Activated CD4-positive, alpha-beta memory T cell treated with anti-CD3 and anti-CD28 coated beads, Interleukin-2, amount 10 ng/mL, durations not matched to agents 7 days and 5 days (primary cell): ENCODE results near the gene AVEN. TPM values are rescaled to one million over a fixed set of nuclear protein-coding genes. Genes with fewer than 3 reads are reported as not detected.
A peak's percentile ranks its signal among the peaks of the same experiment; 100 is the strongest.

Source experiments
- CTCF ChIA-PET: fragments of 350-600 bp; sonication (Branson Sonifier 250); formaldehyde crosslinking; loops from one replicate; lab custom pipeline; 2021; ENCODE audit warnings: antibody characterized with exemption, inconsistent platforms; lab: Charles Lee
- POLR2A ChIA-PET: fragments of 350-600 bp; sonication (Branson Sonifier 250); formaldehyde crosslinking; loops from one replicate; lab custom pipeline; 2021; ENCODE audit warnings: antibody characterized with exemption; lab: Charles Lee
- DNase-seq: peaks from one replicate; pipeline ENCODE4 v3.0.0-alpha.2; 2020
- H3K27ac Mint-ChIP-seq: one replicate; pipeline ENCODE4 v1.8.0; 2021; ENCODE audit warnings: mild to moderate bottlenecking, mixed read lengths
- H3K27me3 Mint-ChIP-seq: one replicate; pipeline ENCODE4 v1.8.0; 2021; ENCODE audit warnings: mixed read lengths
- H3K36me3 Mint-ChIP-seq: one replicate; pipeline ENCODE4 v1.8.0; 2021; ENCODE audit warnings: low read depth, mixed read lengths
- H3K4me1 Mint-ChIP-seq: one replicate; pipeline ENCODE4 v1.8.0; 2021; ENCODE audit warnings: mixed read lengths
- H3K4me3 Mint-ChIP-seq: one replicate; pipeline ENCODE4 v1.8.0; 2021; ENCODE audit warnings: mild to moderate bottlenecking, mixed read lengths
- H3K9me3 Mint-ChIP-seq: one replicate; pipeline ENCODE4 v1.8.0; 2021; ENCODE audit warnings: mixed read lengths
- total RNA-seq, 2 experiments: library from RNA; stranded (reverse); gene quantifications; one replicate each; pipeline ENCODE4 v1.2.3, GENCODE V29; 2021

AVEN gene
- total RNA-seq = 1 to 10 TPM; 8.9 to 9.7 TPM

- CTCF ChIA-PET = interaction anchor here (1.3 to 2.0 kb wide), 2 partner anchors 22 to 171 kb away, joined by 4 to 5 read pairs; partner anchors contain the start of gene KATNBL1
- Mint-ChIP-seq H3K27me3 (no peaks in the 10 kb centered on the region), H3K36me3 (no peaks in the 10 kb centered on the region), H3K9me3 (no peaks in the 10 kb centered on the region), H3K27ac (peak within 1 kb of the TSS; percentile 87), H3K4me1 (peaks cover 29% of the 10 kb centered on the region), H3K4me3 (peak within 1 kb of the TSS; percentile 86)
- peak; percentile 68 for DNase-seq
- POLR2A ChIA-PET = interaction anchor here (0.6 to 2.3 kb wide), 14 partner anchors 9 to 954 kb away, joined by 3 to 20 read pairs (median 4); partner anchors contain the start of genes EMC7, GOLGA8B, KATNBL1 and LPCAT4
Measured at GRCh38 chr15:34038871-34039789, at the start of gene AVEN. AVEN (minus strand) TSS chr15:34039204; CDS start chr15:34039046, 158 bp downstream.

- DNase-seq = no peak
- Mint-ChIP-seq H3K4me3 (no peak overlapping the region), H3K27me3 (no peaks in the 10 kb centered on the region), H3K36me3 (peaks cover 47% of the 10 kb centered on the region), H3K9me3 (no peaks in the 10 kb centered on the region), H3K27ac (no peak overlapping the region), H3K4me1 (no peaks in the 10 kb centered on the region)
- POLR2A ChIA-PET = interaction anchor here (1.1 kb wide), 1 partner anchor 884 kb away, joined by 3 read pairs; no protein-coding TSS in a partner anchor
- CTCF ChIA-PET = interaction anchor here (0.6 kb wide), 1 partner anchor 16 kb away, joined by 3 read pairs; the partner anchor contains the start of genes EMC7 and PGBD4
Measured at GRCh38 chr15:34085746-34086145, 46.7 kb upstream of the AVEN start.

- POLR2A ChIA-PET = no interaction called here
- no peak overlapping the region for H3K4me3 Mint-ChIP-seq
- H3K27ac Mint-ChIP-seq = no peak overlapping the region
- no peaks in the 10 kb centered on the region for H3K9me3 Mint-ChIP-seq
- CTCF ChIA-PET = no interaction called here
- no peaks in the 10 kb centered on the region for H3K27me3 Mint-ChIP-seq
- no peak for DNase-seq
- H3K36me3 Mint-ChIP-seq = peaks cover 37% of the 10 kb centered on the region
- no peaks in the 10 kb centered on the region for H3K4me1 Mint-ChIP-seq
Measured at GRCh38 chr15:34084086-34084485, 45.1 kb upstream of the AVEN start.

- CTCF ChIA-PET = interaction anchor here (1.0 to 1.4 kb wide), 3 partner anchors 13 to 508 kb away, joined by 3 read pairs; no protein-coding TSS in a partner anchor
- Mint-ChIP-seq H3K27ac (no peak overlapping the region), H3K4me1 (no peaks in the 10 kb centered on the region), H3K27me3 (no peaks in the 10 kb centered on the region), H3K36me3 (peaks cover 15% of the 10 kb centered on the region), H3K4me3 (no peak overlapping the region), H3K9me3 (no peaks in the 10 kb centered on the region)
- POLR2A ChIA-PET = interaction anchor here (0.6 kb wide), 1 partner anchor 496 kb away, joined by 3 read pairs; no protein-coding TSS in a partner anchor
- no peak for DNase-seq
Measured at GRCh38 chr15:34079904-34080303, 40.9 kb upstream of the AVEN start.

- no peak overlapping the region for H3K27ac Mint-ChIP-seq
- ChIA-PET CTCF (interaction anchor here (1.0 to 1.4 kb wide), 3 partner anchors 12 to 509 kb away, joined by 3 read pairs; no protein-coding TSS in a partner anchor), POLR2A (no interaction called here)
- no peaks in the 10 kb centered on the region for H3K27me3 Mint-ChIP-seq
- no peaks in the 10 kb centered on the region for H3K4me1 Mint-ChIP-seq
- H3K9me3 Mint-ChIP-seq = no peaks in the 10 kb centered on the region
- peaks cover 9% of the 10 kb centered on the region for H3K36me3 Mint-ChIP-seq
- DNase-seq = no peak
- H3K4me3 Mint-ChIP-seq = no peak overlapping the region
Measured at GRCh38 chr15:34078900-34079299, 39.9 kb upstream of the AVEN start.

- H3K4me1 Mint-ChIP-seq = no peaks in the 10 kb centered on the region
- H3K27ac Mint-ChIP-seq = no peak overlapping the region
- no peaks in the 10 kb centered on the region for H3K9me3 Mint-ChIP-seq
- ChIA-PET CTCF (no interaction called here), POLR2A (no interaction called here)
- no peaks in the 10 kb centered on the region for H3K27me3 Mint-ChIP-seq
- H3K4me3 Mint-ChIP-seq = no peak overlapping the region
- H3K36me3 Mint-ChIP-seq = peaks cover 2% of the 10 kb centered on the region
- DNase-seq = no peak
Measured at GRCh38 chr15:34076785-34077184, 37.8 kb upstream of the AVEN start.

GRCh38 chr15:34070003-34070402 is 31.0 kb upstream of the AVEN start:
- no peaks in the 10 kb centered on the region for H3K4me1 Mint-ChIP-seq
- H3K9me3 Mint-ChIP-seq = no peaks in the 10 kb centered on the region
- H3K27ac Mint-ChIP-seq = no peak overlapping the region
- no peak overlapping the region for H3K4me3 Mint-ChIP-seq
- ChIA-PET POLR2A (no interaction called here), CTCF (no interaction called here)
- no peaks in the 10 kb centered on the region for H3K27me3 Mint-ChIP-seq
- DNase-seq = no peak
- H3K36me3 Mint-ChIP-seq = no peaks in the 10 kb centered on the region

- no peak overlapping the region for H3K27ac Mint-ChIP-seq
- H3K36me3 Mint-ChIP-seq = no peaks in the 10 kb centered on the region
- no peak for DNase-seq
- POLR2A ChIA-PET = interaction anchor here (1.3 kb wide), 1 partner anchor 302 kb away, joined by 4 read pairs; the partner anchor contains the start of gene LPCAT4
- CTCF ChIA-PET = interaction anchor here (0.6 to 1.1 kb wide), 3 partner anchors 39 to 146 kb away, joined by 3 to 4 read pairs (median 4); partner anchors contain the start of gene KATNBL1
- no peaks in the 10 kb centered on the region for H3K9me3 Mint-ChIP-seq
- no peak overlapping the region for H3K4me3 Mint-ChIP-seq
- H3K27me3 Mint-ChIP-seq = no peaks in the 10 kb centered on the region
- H3K4me1 Mint-ChIP-seq = peaks cover 15% of the 10 kb centered on the region
Measured at GRCh38 chr15:34065941-34066340, 26.9 kb upstream of the AVEN start.

- POLR2A ChIA-PET = interaction anchor here (1.3 kb wide), 1 partner anchor 302 kb away, joined by 4 read pairs; the partner anchor contains the start of gene LPCAT4
- H3K4me1 Mint-ChIP-seq = peaks cover 15% of the 10 kb centered on the region
- H3K4me3 Mint-ChIP-seq = no peak overlapping the region
- H3K27me3 Mint-ChIP-seq = no peaks in the 10 kb centered on the region
- DNase-seq = no peak
- no peak overlapping the region for H3K27ac Mint-ChIP-seq
- no peaks in the 10 kb centered on the region for H3K36me3 Mint-ChIP-seq
- CTCF ChIA-PET = interaction anchor here (1.0 to 3.2 kb wide), 2 partner anchors 144 to 147 kb away, joined by 4 to 22 read pairs; partner anchors contain the start of gene KATNBL1
- H3K9me3 Mint-ChIP-seq = no peaks in the 10 kb centered on the region
Measured at GRCh38 chr15:34065261-34065660, 26.3 kb upstream of the AVEN start.

- Mint-ChIP-seq H3K27ac (no peak overlapping the region), H3K4me3 (no peak overlapping the region), H3K36me3 (no peaks in the 10 kb centered on the region), H3K27me3 (no peaks in the 10 kb centered on the region), H3K9me3 (no peaks in the 10 kb centered on the region), H3K4me1 (peaks cover 15% of the 10 kb centered on the region)
- no peak for DNase-seq
- POLR2A ChIA-PET = no interaction called here
- CTCF ChIA-PET = interaction anchor here (0.6 to 3.2 kb wide), 2 partner anchors 145 to 701 kb away, joined by 3 to 22 read pairs; partner anchors contain the start of gene KATNBL1
Measured at GRCh38 chr15:34064438-34064837, 25.4 kb upstream of the AVEN start.

GRCh38 chr15:34059946-34060345 is 20.9 kb upstream of the AVEN start:
- Mint-ChIP-seq H3K36me3 (no peaks in the 10 kb centered on the region), H3K4me1 (peaks cover 14% of the 10 kb centered on the region), H3K27me3 (no peaks in the 10 kb centered on the region), H3K4me3 (no peak overlapping the region), H3K9me3 (no peaks in the 10 kb centered on the region), H3K27ac (no peak overlapping the region)
- ChIA-PET CTCF (interaction anchor here (1.8 kb wide), 1 partner anchor 150 kb away, joined by 10 read pairs; the partner anchor contains the start of gene KATNBL1), POLR2A (no interaction called here)
- DNase-seq = no peak

- Mint-ChIP-seq H3K27me3 (no peaks in the 10 kb centered on the region), H3K36me3 (no peaks in the 10 kb centered on the region), H3K4me3 (no peak overlapping the region), H3K9me3 (no peaks in the 10 kb centered on the region), H3K4me1 (peaks cover 11% of the 10 kb centered on the region), H3K27ac (no peak overlapping the region)
- DNase-seq = no peak
- ChIA-PET CTCF (interaction anchor here (2.4 kb wide), 1 partner anchor 150 kb away, joined by 5 read pairs; the partner anchor contains the start of gene KATNBL1), POLR2A (no interaction called here)
Measured at GRCh38 chr15:34059476-34059875, 20.5 kb upstream of the AVEN start.
